ENCODE results near the gene EDRF1. TPM values are rescaled to one million over a fixed set of nuclear protein-coding genes. Genes with fewer than 3 reads are reported as not detected.

Gene EDRF1
- total and polyA plus RNA-seq, 10 of the 15 experiments (the other 5 are each of a cell fraction or from before 2014, with no cell fraction given) = 16.8 to 99.7 (median 42.9) TPM

GRCh38 chr10:125698481-125698998 is 21.0 kb upstream of the EDRF1 start:
- POLR2A ChIA-PET = no interaction called here
- in situ Hi-C loops (cut with MboI) = no loop called here
- BruUV-seq (replicated peaks) = no TSS peak
- Histone ChIP-seq H3K9me3 (replicated peaks; ENCODE audit: control insufficient read depth, insufficient read depth, low read length) (no peaks in the 10 kb centered on the region), H3K4me2 (ENCODE audit: control insufficient read depth, insufficient read depth) (no peak overlapping the region), H4K20me1 (ENCODE audit: control insufficient read depth, insufficient read depth) (no peaks in the 10 kb centered on the region), H2AFZ (ENCODE audit: control insufficient read depth, low read depth, low read length) (no peak overlapping the region), H3K36me3 (ENCODE audit: control insufficient read depth in 2 of 2, insufficient read depth in 2 of 2, low read length in 1 of 2) (no peaks in the 10 kb centered on the region), H3K79me2 (ENCODE audit: control insufficient read depth, insufficient read depth, low read length) (no peaks in the 10 kb centered on the region), H3K4me1 (ENCODE audit: control insufficient read depth, insufficient read depth, low read length) (no peaks in the 10 kb centered on the region), H3K27me3 (replicated peaks in 1 of 2; ENCODE audit: control insufficient read depth in 2 of 2, insufficient read depth in 2 of 2, low read length in 1 of 2) (no peaks in the 10 kb centered on the region), H3K4me3 (no peak overlapping the region), H3K9ac (ENCODE audit: control insufficient read depth, insufficient read depth, low read length) (no peak overlapping the region), H3K27ac (ENCODE audit: control insufficient read depth, insufficient read depth) (no peak overlapping the region)
- FAIRE-seq (no peak), ATAC-seq (0 out of 3 replicates have a peak, but pooled peaks have one; percentile 20), DNase-seq (ENCODE audit: low read depth, low spot score) (no peak)
- SMC1A ChIA-PET (ENCODE audit: uncharacterized antibody, unreplicated experiment) = no interaction called here
- RAD21 ChIA-PET (ENCODE audit: unreplicated experiment) = no interaction called here
- TF ChIP-seq RCOR1 (conservative IDR thresholded peaks at IDR 0.05; ENCODE audit: low read depth, low read length) (no peak), ZNF274 (IDR thresholded peaks at IDR 0.05; ENCODE audit: insufficient read depth, insufficient read length) (no peak), SPI1 (IDR thresholded peaks at IDR 0.05; ENCODE audit: borderline replicate concordance, insufficient read depth, low read depth, low read length) (no peak)
- 50% methylated on average over 9 of the region's 9 CpGs for WGBS (ENCODE audit: insufficient coverage, insufficient replicate concordance, low lambda C conversion rate, missing lambda C conversion rate)
- CTCF ChIA-PET = no interaction called here
- intact Hi-C loops (cut with micrococcal nuclease; ENCODE audit: unreplicated experiment) = no loop called here

DNA sequence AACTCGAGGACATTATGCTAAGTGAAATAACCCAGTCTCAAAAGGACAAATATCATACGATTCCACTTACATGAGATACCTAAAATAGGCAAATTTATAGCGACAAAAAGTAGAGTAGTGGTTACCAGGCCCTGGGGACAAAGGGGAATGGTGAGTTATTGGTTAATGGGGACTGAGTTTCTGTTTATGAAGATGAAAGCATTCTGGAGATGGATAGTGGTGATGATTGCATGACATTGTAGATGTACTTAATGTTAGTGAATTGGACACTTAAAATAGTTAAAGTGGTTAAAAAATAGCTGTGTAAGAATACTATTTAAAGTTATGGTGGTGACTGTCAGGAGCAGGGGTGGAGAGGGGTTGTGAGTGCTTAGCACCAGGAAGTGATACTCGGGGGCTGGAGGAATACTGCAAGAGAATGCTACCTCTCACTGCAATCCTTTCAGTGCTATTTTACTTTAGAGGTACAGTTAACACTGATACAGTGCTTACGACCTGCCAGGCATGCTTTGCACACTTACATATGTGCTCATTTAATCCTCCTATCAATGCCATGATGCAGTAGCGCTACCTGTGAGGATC is 19.9 kb upstream of the EDRF1 start:
- ChIA-PET CTCF (interaction anchor here (1.1 kb wide), 1 partner anchor 651 kb away, joined by 3 read pairs; no protein-coding TSS in a partner anchor), SMC1A (ENCODE audit: uncharacterized antibody, unreplicated experiment) (interaction anchor here (0.9 kb wide), 1 partner anchor 10 kb away, joined by 3 read pairs; no protein-coding TSS in a partner anchor), POLR2A (no interaction called here), RAD21 (ENCODE audit: unreplicated experiment) (no interaction called here)
- Histone ChIP-seq H3K4me2 (ENCODE audit: control insufficient read depth, insufficient read depth) (no peak overlapping the region), H3K4me1 (ENCODE audit: control insufficient read depth, insufficient read depth, low read length) (no peaks in the 10 kb centered on the region), H3K36me3 (ENCODE audit: control insufficient read depth in 2 of 2, insufficient read depth in 2 of 2, low read length in 1 of 2) (no peaks in the 10 kb centered on the region), H3K4me3 (no peak overlapping the region), H2AFZ (ENCODE audit: control insufficient read depth, low read depth, low read length) (no peak overlapping the region), H3K9ac (ENCODE audit: control insufficient read depth, insufficient read depth, low read length) (no peak overlapping the region), H3K27ac (ENCODE audit: control insufficient read depth, insufficient read depth) (no peak overlapping the region), H3K9me3 (replicated peaks; ENCODE audit: control insufficient read depth, insufficient read depth, low read length) (no peaks in the 10 kb centered on the region), H3K27me3 (replicated peaks in 1 of 2; ENCODE audit: control insufficient read depth in 2 of 2, insufficient read depth in 2 of 2, low read length in 1 of 2) (no peaks in the 10 kb centered on the region), H4K20me1 (ENCODE audit: control insufficient read depth, insufficient read depth) (no peaks in the 10 kb centered on the region), H3K79me2 (ENCODE audit: control insufficient read depth, insufficient read depth, low read length) (no peaks in the 10 kb centered on the region)
- no peak for TF ChIP-seq IKZF2 (IDR thresholded peaks at IDR 0.05)
- peak; percentile 44 for TF ChIP-seq MEF2B (IDR thresholded peaks at IDR 0.05; ENCODE audit: partially characterized antibody, poor library complexity, severe bottlenecking)
- no TSS peak for BruUV-seq (replicated peaks)
- ATAC-seq (peak; percentile 21; the same call in 2 of the 3 replicates), DNase-seq (ENCODE audit: low read depth, low spot score) (no peak), FAIRE-seq (no peak)
- in situ Hi-C loops (cut with MboI) = loop anchor here (10.0 kb wide), 1 partner anchor 345 kb away; no protein-coding TSS in a partner anchor
- WGBS (ENCODE audit: insufficient coverage, insufficient replicate concordance, low lambda C conversion rate, missing lambda C conversion rate) = 22% methylated on average over 6 of the region's 6 CpGs
- intact Hi-C loops (cut with micrococcal nuclease; ENCODE audit: unreplicated experiment) = no loop called here

All from GM12878 (cell line).